ENCODE results near the gene NAGLU. TPM values are rescaled to one million over a fixed set of nuclear protein-coding genes. Genes with fewer than 3 reads are reported as not detected.

NAGLU gene
- total and polyA plus RNA-seq, 2 experiments from 2014 or later, result 12.0 to 31.2 TPM

GRCh38 chr17:42565523-42566214 lies 29.6 kb downstream of the NAGLU start (continued):
- no peak for TF ChIP-seq REST (IDR thresholded peaks at IDR 0.05; ENCODE audit: unreplicated experiment)
- TF ChIP-seq ZNF462 (CRISPR knock-in tag; IDR thresholded peaks at IDR 0.05), result no peak

- Histone ChIP-seq H3K27ac (ENCODE audit: low read depth) (peak overlapping the region; percentile 86), H4K20me1 (replicated peaks; ENCODE audit: insufficient read depth) (no peaks in the 10 kb centered on the region; the same call in 1 of the 2 replicates), H3K79me2 (replicated peaks; ENCODE audit: insufficient read depth) (peaks cover 27% of the 10 kb centered on the region), H3K4me1 (ENCODE audit: insufficient read depth) (peaks cover 19% of the 10 kb centered on the region), H2AFZ (no peak overlapping the region), H3K4me3 (peak overlapping the region; percentile 88), H3K27me3 (ENCODE audit: insufficient read depth) (no peaks in the 10 kb centered on the region), H3K36me3 (ENCODE audit: insufficient read depth) (peaks cover 11% of the 10 kb centered on the region; the same call in 1 of the 2 replicates), H3K4me2 (peak overlapping the region; percentile 93), H3K9me2 (ENCODE audit: insufficient read depth) (no peaks in the 10 kb centered on the region), H3F3A (replicated peaks; ENCODE audit: low read depth) (peaks cover 42% of the 10 kb centered on the region)
- Mint-ChIP-seq H3K4me1 (peaks cover 24% of the 10 kb centered on the region), H3K9me3 (no peaks in the 10 kb centered on the region), H3K27ac (peak overlapping the region; percentile 84), H3K27me3 (ENCODE audit: insufficient read depth, low read depth, poor library complexity) (peaks cover 11% of the 10 kb centered on the region), H3K36me3 (ENCODE audit: low read depth) (peaks cover 62% of the 10 kb centered on the region), H3K4me3 (peak overlapping the region; percentile 97)
- no peak for ATAC-seq
- no peak for DNase-seq (ENCODE audit: low spot score)
- TF ChIP-seq ETS1 (IDR thresholded peaks at IDR 0.05) (no peak), STAT1 (IDR thresholded peaks at IDR 0.05; ENCODE audit: unreplicated experiment) (no peak), ZNF114 (CRISPR knock-in tag; IDR thresholded peaks at IDR 0.05) (no peak)
These were observed 30.3 kb downstream of the NAGLU start for GRCh38 chr17:42566215-42566882.
